Measurements from ENCODE around the gene BCR.

The BCR gene

DNA sequence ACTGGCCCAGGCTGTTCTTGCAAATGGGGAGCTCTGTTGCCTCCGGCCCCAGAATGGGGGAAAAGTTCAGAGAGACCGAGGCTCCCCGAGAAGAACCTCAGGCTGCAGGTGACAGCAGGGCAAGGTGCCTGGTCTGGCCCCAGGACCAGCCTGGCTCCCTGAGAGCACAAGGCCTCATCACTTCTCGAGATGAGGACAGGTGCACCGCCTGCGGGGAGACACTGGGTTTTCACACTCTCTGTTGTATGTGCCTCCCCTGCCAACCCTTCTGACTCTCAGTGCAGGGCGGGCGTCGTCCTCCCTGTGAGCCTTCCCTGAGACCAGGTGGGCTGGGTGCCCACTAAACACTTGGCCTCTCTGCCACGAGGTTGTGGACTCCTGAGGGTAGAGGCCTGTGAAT lies 102.2 kb downstream of the BCR start:
- H3K4me1 ChIP-seq (ENCODE audit: control insufficient read depth in 1 of 2, insufficient read depth in 2 of 2, low read length in 2 of 2), result peaks cover 18 to 24% of the 10 kb centered on the region in 2 donors
- H3K36me3 ChIP-seq (ENCODE audit: control insufficient read depth in 1 of 2, insufficient read depth in 2 of 2, low read length in 2 of 2), result peaks cover 14 to 63% of the 10 kb centered on the region in 2 donors

DNA sequence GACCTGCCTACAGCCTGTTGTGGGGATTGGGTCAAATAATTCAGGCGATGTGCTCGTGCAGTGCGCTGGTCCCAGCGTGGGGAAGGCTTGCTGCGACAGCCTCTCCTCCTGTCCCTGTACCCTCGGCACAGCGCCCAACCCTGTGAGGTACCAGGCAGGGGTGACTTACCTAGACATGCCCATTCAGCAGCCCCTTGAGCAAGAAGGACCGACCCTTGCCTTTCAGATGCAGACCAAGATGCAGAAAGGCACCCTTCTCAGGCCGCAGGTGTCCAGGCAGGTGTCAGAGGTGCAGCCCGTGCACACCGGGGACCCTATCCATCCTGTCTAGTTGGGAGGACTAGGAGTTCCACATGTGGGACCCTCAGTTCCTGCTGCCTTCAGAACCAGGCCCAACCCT lies 102.7 kb downstream of the BCR start:
- Histone ChIP-seq H3K9me3 (ENCODE audit: control insufficient read depth in 1 of 2, low read length in 2 of 2) (no peaks in the 10 kb centered on the region), H3K27ac (ENCODE audit: low read depth, low read length) (no peak overlapping the region), H3K4me1 (ENCODE audit: control insufficient read depth in 1 of 2, insufficient read depth in 2 of 2, low read length in 2 of 2) (peaks cover 18 to 24% of the 10 kb centered on the region in 2 donors), H3K27me3 (ENCODE audit: control insufficient read depth in 1 of 2, insufficient read depth in 2 of 2, low read length in 2 of 2) (no peaks in the 10 kb centered on the region), H3K4me3 (ENCODE audit: low read depth in 1 of 2, low read length in 2 of 2) (no peak overlapping the region), H3K9ac (ENCODE audit: low read depth in 1 of 2, low read length in 2 of 2) (no peak overlapping the region), H3K36me3 (ENCODE audit: control insufficient read depth in 1 of 2, insufficient read depth in 2 of 2, low read length in 2 of 2) (peaks cover 14 to 67% of the 10 kb centered on the region in 2 donors)

More for the DNA sequence above, 102.2 kb downstream of the BCR start:
- Histone ChIP-seq H3K27ac (ENCODE audit: low read depth, low read length) (no peak overlapping the region), H3K27me3 (ENCODE audit: control insufficient read depth in 1 of 2, insufficient read depth in 2 of 2, low read length in 2 of 2) (no peaks in the 10 kb centered on the region), H3K4me3 (ENCODE audit: low read depth in 1 of 2, low read length in 2 of 2) (no peak overlapping the region), H3K9me3 (ENCODE audit: control insufficient read depth in 1 of 2, low read length in 2 of 2) (no peaks in the 10 kb centered on the region), H3K9ac (ENCODE audit: low read depth in 1 of 2, low read length in 2 of 2) (no peak overlapping the region)

DNA sequence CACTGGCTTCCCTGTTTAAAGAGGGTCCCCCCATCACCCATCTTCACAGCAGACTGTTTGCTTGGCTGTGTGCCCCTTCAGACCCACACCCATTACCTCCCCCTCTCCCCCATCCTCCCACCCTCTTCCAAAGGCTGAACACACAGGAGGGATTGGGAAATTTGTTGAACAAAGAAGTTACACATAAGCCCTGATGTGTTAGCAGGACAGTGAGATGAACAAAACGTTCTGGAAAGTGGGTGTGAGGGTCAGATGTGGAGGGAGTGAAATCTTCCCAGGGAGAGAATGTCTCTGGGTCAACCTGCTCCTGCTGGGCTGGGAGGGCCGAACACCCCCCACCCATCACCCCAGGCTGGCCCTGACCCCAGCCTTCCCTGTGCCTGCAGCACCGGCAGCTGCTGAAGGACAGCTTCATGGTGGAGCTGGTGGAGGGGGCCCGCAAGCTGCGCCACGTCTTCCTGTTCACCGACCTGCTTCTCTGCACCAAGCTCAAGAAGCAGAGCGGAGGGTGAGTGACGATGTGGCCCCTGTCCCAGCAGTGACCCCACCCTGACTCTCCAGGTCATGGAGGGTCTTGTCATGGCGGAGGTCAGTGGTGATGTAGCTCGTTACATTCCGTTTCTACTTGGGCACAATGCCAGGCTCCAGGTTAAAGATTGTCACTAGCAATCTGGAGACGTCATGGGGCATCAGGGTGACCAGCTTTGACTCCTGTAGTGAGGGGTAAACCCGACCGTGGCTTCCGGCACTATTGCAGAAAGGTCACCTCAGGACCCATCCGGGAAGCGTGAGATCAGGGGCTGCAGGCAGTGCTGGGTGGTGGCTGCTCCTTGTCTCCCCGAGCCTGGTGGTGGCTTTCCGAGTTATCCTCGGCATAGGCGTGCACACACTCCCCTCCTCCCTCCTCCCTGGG lies 103.5 kb downstream of the BCR start:
- H3K27ac ChIP-seq (ENCODE audit: low read depth, low read length), result no peak overlapping the region
- H3K27me3 ChIP-seq (ENCODE audit: control insufficient read depth in 1 of 2, insufficient read depth in 2 of 2, low read length in 2 of 2), result no peaks in the 10 kb centered on the region
- H3K9me3 ChIP-seq (ENCODE audit: control insufficient read depth in 1 of 2, low read length in 2 of 2), result no peaks in the 10 kb centered on the region
- H3K36me3 ChIP-seq (ENCODE audit: control insufficient read depth in 1 of 2, insufficient read depth in 2 of 2, low read length in 2 of 2), result peaks cover 14 to 71% of the 10 kb centered on the region in 2 donors
- H3K4me3 ChIP-seq (ENCODE audit: low read depth in 1 of 2, low read length in 2 of 2), result no peak overlapping the region
- peaks cover 14 to 20% of the 10 kb centered on the region in 2 donors for H3K4me1 ChIP-seq (ENCODE audit: control insufficient read depth in 1 of 2, insufficient read depth in 2 of 2, low read length in 2 of 2)
- H3K9ac ChIP-seq (ENCODE audit: low read depth in 1 of 2, low read length in 2 of 2), result no peak overlapping the region

DNA sequence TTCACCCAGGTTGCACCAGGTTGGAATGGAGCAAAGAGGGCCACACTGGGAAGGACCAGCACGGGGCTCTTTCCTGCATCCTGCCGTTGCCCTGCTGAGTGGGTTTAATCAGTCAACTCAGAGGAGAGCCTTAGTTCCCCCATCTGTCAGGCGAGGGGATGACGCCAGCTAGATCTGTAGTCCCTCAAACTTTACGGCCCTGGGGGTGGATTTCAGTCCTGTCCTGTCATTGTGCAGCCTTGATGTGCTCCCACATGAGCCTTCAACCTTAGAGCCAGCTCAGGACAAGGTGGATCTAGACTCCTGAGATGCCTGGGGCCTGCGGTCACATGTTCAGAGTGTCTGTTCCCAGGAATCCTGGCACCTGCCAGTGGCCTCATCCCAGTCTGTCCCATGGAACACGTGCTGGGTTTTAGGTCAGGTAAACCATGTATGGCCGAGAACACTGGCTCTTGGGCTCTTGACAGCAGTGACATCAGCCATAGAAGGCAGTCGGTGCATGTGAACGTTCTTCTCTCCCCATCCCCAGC lies 104.3 kb downstream of the BCR start:
- H3K27me3 ChIP-seq (ENCODE audit: control insufficient read depth in 1 of 2, insufficient read depth in 2 of 2, low read length in 2 of 2), result no peaks in the 10 kb centered on the region
- H3K4me1 ChIP-seq (ENCODE audit: control insufficient read depth in 1 of 2, insufficient read depth in 2 of 2, low read length in 2 of 2), result peaks cover 9 to 16% of the 10 kb centered on the region in 2 donors
- H3K27ac ChIP-seq (ENCODE audit: low read depth, low read length), result no peak overlapping the region
- H3K9ac ChIP-seq (ENCODE audit: low read depth in 1 of 2, low read length in 2 of 2), result no peak overlapping the region
- H3K9me3 ChIP-seq (ENCODE audit: control insufficient read depth in 1 of 2, low read length in 2 of 2), result no peaks in the 10 kb centered on the region
- peaks cover 16 to 78% of the 10 kb centered on the region in 2 donors for H3K36me3 ChIP-seq (ENCODE audit: control insufficient read depth in 1 of 2, insufficient read depth in 2 of 2, low read length in 2 of 2)
- H3K4me3 ChIP-seq (ENCODE audit: low read depth in 1 of 2, low read length in 2 of 2), result no peak overlapping the region

- peaks cover 9 to 18% of the 10 kb centered on the region in 2 donors for H3K4me1 ChIP-seq (ENCODE audit: control insufficient read depth in 1 of 2, insufficient read depth in 2 of 2, low read length in 2 of 2)
- H3K27ac ChIP-seq (ENCODE audit: low read depth, low read length), result no peak overlapping the region
- no peak overlapping the region for H3K9ac ChIP-seq (ENCODE audit: low read depth in 1 of 2, low read length in 2 of 2)
- H3K27me3 ChIP-seq (ENCODE audit: control insufficient read depth in 1 of 2, insufficient read depth in 2 of 2, low read length in 2 of 2), result no peaks in the 10 kb centered on the region
- H3K9me3 ChIP-seq (ENCODE audit: control insufficient read depth in 1 of 2, low read length in 2 of 2), result no peaks in the 10 kb centered on the region
- H3K36me3 ChIP-seq (ENCODE audit: control insufficient read depth in 1 of 2, insufficient read depth in 2 of 2, low read length in 2 of 2), result peaks cover 19 to 83% of the 10 kb centered on the region in 2 donors
- H3K4me3 ChIP-seq (ENCODE audit: low read depth in 1 of 2, low read length in 2 of 2), result no peak overlapping the region
These were observed 104.9 kb downstream of the BCR start for GRCh38 chr22:23285236-23285635.

GRCh38 chr22:23285734-23286133 lies 105.4 kb downstream of the BCR start:
- Histone ChIP-seq H3K9me3 (ENCODE audit: control insufficient read depth in 1 of 2, low read length in 2 of 2) (no peaks in the 10 kb centered on the region), H3K36me3 (ENCODE audit: control insufficient read depth in 1 of 2, insufficient read depth in 2 of 2, low read length in 2 of 2) (peaks cover 15 to 81% of the 10 kb centered on the region in 2 donors), H3K4me1 (ENCODE audit: control insufficient read depth in 1 of 2, insufficient read depth in 2 of 2, low read length in 2 of 2) (peaks cover 9 to 19% of the 10 kb centered on the region in 2 donors), H3K4me3 (ENCODE audit: low read depth in 1 of 2, low read length in 2 of 2) (no peak overlapping the region), H3K27ac (ENCODE audit: low read depth, low read length) (no peak overlapping the region), H3K27me3 (ENCODE audit: control insufficient read depth in 1 of 2, insufficient read depth in 2 of 2, low read length in 2 of 2) (no peaks in the 10 kb centered on the region), H3K9ac (ENCODE audit: low read depth in 1 of 2, low read length in 2 of 2) (no peak overlapping the region)

- Histone ChIP-seq H3K9ac (ENCODE audit: low read depth in 1 of 2, low read length in 2 of 2) (no peak overlapping the region), H3K9me3 (ENCODE audit: control insufficient read depth in 1 of 2, low read length in 2 of 2) (no peaks in the 10 kb centered on the region), H3K36me3 (ENCODE audit: control insufficient read depth in 1 of 2, insufficient read depth in 2 of 2, low read length in 2 of 2) (peaks cover 17 to 76% of the 10 kb centered on the region in 2 donors), H3K27me3 (ENCODE audit: control insufficient read depth in 1 of 2, insufficient read depth in 2 of 2, low read length in 2 of 2) (no peaks in the 10 kb centered on the region), H3K27ac (ENCODE audit: low read depth, low read length) (no peak overlapping the region), H3K4me3 (ENCODE audit: low read depth in 1 of 2, low read length in 2 of 2) (no peak overlapping the region), H3K4me1 (ENCODE audit: control insufficient read depth in 1 of 2, insufficient read depth in 2 of 2, low read length in 2 of 2) (peaks cover 9 to 15% of the 10 kb centered on the region in 2 donors)
These were observed 106.0 kb downstream of the BCR start for GRCh38 chr22:23286296-23286695.

DNA sequence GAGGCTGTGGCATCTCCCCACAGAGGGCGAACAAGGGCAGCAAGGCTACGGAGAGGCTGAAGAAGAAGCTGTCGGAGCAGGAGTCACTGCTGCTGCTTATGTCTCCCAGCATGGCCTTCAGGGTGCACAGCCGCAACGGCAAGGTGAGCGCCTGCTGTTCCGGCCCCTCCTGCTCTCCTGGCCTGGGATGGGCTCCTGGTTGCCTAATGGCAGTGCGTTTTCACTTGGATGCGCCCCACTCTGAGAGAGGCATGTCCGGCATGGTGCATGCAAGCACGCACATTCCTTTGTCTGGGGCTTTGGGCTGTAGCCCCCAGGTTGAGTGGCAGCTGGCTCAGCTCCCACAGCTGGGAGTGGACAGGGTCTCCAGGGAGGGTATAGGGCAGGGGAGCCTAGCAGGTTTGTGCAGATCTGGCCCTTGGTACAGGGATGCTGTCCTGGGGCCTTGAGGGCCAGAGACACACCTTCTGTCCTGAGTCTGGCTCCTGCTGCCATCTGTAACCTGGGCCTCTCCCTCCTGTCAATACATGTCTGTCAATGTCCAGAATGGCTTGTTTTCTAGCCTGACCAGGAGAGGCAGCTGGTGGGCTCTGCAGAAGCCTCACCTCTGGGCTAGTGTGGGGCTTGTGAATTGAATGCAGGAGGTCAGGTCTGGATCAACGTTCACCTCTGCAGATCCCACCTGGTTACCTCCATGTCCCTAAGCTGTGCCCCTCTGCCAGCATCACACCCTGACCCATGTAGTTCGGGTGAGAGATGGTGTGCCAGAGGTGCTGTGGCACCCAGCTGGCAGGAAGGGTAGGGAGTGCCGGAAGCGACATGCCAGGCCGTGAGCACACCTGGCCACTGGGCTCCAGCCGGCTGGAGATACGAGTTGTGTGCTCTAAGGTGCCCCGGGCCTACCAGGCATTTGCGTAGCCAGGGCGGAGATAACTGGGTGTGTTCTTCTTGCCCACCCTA lies 107.1 kb downstream of the BCR start:
- no peaks in the 10 kb centered on the region for H3K27me3 ChIP-seq (ENCODE audit: control insufficient read depth in 1 of 2, insufficient read depth in 2 of 2, low read length in 2 of 2)
- no peak overlapping the region for H3K9ac ChIP-seq (ENCODE audit: low read depth in 1 of 2, low read length in 2 of 2)
- no peaks in the 10 kb centered on the region for H3K9me3 ChIP-seq (ENCODE audit: control insufficient read depth in 1 of 2, low read length in 2 of 2)
- no peak overlapping the region for H3K27ac ChIP-seq (ENCODE audit: low read depth, low read length)
- H3K4me1 ChIP-seq (ENCODE audit: control insufficient read depth in 1 of 2, insufficient read depth in 2 of 2, low read length in 2 of 2), result peaks cover 0 to 5% of the 10 kb centered on the region in 2 donors
- peaks cover 26 to 82% of the 10 kb centered on the region in 2 donors for H3K36me3 ChIP-seq (ENCODE audit: control insufficient read depth in 1 of 2, insufficient read depth in 2 of 2, low read length in 2 of 2)
- no peak overlapping the region for H3K4me3 ChIP-seq (ENCODE audit: low read depth in 1 of 2, low read length in 2 of 2)

GRCh38 chr22:23288301-23289129 lies 108.2 kb downstream of the BCR start:
- H3K9ac ChIP-seq (ENCODE audit: low read depth in 1 of 2, low read length in 2 of 2), result no peak overlapping the region
- no peak overlapping the region for H3K27ac ChIP-seq (ENCODE audit: low read depth, low read length)

More at GRCh38 chr22:23288301-23289129, 108.2 kb downstream of the BCR start:
- Histone ChIP-seq H3K4me3 (ENCODE audit: low read depth in 1 of 2, low read length in 2 of 2) (no peak overlapping the region), H3K4me1 (ENCODE audit: control insufficient read depth in 1 of 2, insufficient read depth in 2 of 2, low read length in 2 of 2) (peaks cover 0 to 5% of the 10 kb centered on the region in 2 donors), H3K9me3 (ENCODE audit: control insufficient read depth in 1 of 2, low read length in 2 of 2) (no peaks in the 10 kb centered on the region), H3K27me3 (ENCODE audit: control insufficient read depth in 1 of 2, insufficient read depth in 2 of 2, low read length in 2 of 2) (no peaks in the 10 kb centered on the region), H3K36me3 (ENCODE audit: control insufficient read depth in 1 of 2, insufficient read depth in 2 of 2, low read length in 2 of 2) (peaks cover 24 to 82% of the 10 kb centered on the region in 2 donors)

Measured in duodenal mucosa (tissue), 2 donors.